HG02610 (cell line): ENCODE measurements around the gene SLC12A6.

ENCODE experiments used
- ATAC-seq: cut with Tn5 transposase; IDR thresholded peaks from one replicate; pipeline ENCODE4 v1.9.1; 2021; ENCODE audit warnings: mild to moderate bottlenecking, moderate library complexity; ENCODE audit not compliant: unreplicated experiment

Gene SLC12A6

DNA sequence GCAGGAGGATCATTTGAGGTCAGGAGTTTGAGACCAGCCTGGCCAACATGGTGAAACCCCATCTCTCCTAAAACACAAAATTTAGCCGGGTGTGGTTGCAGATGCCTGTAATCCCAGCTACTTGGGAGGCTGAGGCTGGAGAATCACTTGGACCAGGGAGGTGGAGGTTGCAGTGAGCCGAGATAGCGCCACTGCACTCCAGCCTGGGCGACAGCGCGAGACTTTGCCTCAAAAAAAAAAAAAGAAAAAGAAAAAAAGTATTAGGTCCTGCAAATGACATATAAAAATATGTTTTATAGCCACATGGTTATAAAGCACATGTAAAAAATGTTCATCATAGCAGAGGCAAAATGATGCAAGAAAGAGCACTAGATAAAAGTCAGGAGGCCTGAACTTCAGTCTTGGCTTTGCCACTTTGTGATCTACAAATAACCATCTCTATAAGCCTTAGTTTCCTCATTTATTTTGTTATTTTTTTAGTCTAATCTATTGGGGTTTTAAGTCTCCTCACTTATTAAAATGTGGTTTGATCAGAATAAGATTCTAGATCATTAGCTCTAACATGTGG, 4.9 kb downstream of the SLC12A6 start:
- no peak for ATAC-seq

DNA sequence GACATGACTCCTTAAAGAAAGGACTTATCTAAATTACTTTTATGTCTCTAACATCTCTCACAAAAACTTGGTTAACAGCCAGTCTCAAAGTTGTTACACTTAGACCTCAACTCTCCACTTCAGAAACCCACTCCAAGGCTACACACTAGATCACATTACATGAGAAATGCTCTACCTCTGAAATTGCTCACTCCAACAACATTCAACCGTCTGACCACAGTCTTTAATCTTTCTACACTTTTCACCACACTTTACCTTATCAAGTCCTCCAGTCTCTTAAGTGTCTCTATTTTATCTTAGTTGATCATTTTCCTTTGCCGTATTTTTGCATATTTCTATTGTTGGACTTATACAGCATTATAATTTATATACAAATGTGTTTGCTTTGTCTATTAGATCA, 5.8 kb downstream of the SLC12A6 start:
- ATAC-seq: no peak

DNA sequence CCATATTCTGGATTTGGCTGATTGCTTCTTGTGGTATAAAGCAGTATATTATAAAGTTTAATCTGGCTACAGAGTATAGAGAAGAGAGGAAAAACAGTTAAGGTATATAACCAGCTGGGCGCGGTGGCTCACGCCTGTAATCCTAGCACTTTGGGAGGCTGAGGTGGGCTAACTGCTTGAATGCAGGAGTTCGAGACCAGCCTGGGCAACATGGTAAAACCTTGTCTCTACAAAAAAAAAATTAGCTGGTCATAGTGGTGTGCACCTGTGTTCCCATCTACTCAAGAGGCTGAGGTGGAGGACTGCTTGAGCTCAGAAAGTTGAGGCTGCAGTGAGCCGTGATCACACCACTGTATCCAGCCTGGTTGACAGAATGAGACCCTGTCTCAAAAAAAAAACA, 7.3 kb downstream of the SLC12A6 start:
- no peak for ATAC-seq

DNA sequence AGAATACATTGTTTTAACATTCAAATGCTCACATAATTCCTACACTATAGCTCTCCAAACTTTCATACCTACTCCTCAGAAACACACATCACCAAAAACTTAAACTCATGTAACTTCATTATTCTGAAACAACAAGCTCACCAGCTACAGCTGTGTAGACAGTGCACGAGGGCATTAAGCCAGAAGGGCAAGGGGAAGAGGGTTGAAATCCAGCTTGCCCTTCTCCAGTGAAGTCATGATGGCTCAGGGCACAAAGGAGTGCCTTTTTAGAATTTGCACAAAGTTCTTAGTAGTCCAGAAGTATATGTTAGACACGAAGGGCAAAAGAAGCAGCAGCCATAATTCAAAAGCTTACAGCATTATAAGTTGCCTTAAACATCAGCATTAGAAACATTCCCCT, 8.6 kb downstream of the SLC12A6 start:
- ATAC-seq: no peak

DNA sequence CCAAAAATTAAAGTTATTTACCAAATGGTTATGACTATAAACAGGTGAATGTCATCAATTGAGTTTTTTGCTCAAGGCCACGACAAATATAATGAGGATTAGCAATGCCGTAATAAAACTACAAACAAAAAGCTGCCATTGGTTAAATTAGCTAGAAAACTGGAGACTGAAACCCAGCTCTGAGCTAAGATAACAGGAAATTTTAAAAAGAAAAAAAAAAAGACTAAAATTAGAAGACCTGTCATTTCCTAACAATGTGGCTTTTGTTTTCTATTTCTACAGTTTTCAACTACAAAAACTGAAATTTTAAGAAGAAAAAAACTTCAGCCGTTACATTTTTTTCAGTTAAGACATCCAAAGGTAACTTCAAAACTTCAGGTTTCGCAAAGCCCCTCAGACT, 9.7 kb downstream of the SLC12A6 start:
- ATAC-seq: no peak

DNA sequence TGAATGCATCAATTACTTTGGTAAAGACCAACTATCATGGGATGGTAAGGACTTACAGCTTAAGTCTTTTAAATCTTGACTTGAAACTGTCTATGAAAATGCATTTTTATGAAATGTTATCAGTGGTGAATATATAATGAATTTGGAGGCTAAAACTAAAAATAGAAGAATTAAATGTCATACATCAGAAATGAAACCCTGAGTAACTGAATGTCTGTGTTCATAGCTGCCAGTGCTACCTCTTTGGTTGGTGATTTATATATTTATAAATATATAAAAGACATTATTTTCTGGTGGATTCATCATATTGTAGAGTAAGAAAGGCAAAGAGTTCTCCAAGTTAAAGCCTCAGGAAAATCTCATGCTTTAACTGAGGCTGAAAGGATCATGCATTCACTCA, 12.2 kb downstream of the SLC12A6 start:
- ATAC-seq: no peak

DNA sequence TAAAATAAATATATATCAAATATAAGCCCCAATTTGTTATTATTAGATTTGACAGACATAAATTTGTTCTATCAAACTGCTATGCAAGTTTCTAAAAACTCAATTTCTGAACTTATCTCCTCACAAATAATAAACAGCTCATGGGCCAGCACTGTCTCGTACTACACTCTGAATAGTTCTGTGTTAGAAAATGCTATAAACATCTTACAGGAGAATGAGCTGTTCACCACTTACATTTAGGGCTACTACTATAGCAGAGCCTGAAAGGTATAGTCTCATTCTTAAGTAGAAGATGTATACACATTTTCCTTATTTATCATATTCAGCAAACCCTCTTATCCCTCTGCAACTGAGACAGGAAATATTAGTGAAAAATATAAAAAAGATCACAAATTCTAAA, 12.6 kb downstream of the SLC12A6 start:
- ATAC-seq: no peak

DNA sequence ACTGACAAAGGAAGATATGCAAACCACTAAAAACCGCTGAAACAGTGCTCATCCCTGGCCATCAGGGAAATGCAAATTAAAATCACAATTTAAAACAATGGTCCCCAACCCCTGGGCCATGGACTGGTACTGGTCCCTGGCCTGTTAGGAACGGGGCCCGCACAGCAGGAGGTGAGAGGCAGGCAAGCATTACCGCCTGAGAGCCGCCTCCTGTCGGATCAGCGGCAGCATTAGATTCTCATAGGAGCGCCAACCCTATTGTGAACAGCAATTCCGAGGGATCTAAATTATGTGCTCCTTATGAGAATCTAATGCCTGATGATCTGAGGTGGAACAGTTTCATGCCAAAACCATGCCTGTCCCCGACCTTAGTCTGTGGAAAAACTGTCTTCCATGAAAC, 14.4 kb downstream of the SLC12A6 start:
- no peak for ATAC-seq

DNA sequence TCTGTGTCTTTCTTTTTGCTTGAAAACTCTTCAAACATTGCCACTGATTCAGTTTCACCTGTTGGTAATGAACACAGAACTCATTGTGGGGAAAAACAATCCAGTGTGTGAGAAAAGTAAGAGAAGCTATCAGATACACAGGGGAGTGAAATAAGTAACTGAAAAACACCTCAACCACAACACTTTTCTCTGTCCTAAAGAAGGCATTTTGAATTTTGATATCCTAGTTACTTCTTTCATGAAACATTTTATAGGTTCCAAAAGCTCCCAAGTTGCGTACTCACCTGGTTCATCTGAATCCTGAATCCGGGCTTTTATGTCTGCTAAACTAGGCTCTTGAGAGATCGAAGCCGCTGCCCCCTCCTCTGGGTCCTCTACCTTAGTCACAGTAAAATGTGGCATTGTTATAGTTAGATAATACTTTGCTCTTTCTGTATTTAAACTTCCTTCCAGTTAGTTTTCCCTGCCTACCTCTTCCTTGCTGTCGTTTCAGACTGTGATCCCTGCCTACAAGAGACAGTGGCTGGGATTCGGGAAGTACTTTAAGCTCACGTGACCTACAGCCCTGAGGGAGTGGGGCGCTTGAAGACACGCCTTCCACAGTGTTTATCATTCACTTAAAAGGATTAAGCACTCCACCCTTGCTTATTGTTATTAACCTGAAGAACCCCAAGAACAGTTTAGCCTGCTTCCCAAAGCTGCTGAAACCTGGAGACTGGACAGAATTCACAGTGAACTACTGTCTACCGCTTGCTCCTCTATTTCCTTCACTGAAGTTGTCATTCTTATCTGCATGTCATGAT, 19.1 kb downstream of the SLC12A6 start:
- peak; percentile 58 for ATAC-seq

DNA sequence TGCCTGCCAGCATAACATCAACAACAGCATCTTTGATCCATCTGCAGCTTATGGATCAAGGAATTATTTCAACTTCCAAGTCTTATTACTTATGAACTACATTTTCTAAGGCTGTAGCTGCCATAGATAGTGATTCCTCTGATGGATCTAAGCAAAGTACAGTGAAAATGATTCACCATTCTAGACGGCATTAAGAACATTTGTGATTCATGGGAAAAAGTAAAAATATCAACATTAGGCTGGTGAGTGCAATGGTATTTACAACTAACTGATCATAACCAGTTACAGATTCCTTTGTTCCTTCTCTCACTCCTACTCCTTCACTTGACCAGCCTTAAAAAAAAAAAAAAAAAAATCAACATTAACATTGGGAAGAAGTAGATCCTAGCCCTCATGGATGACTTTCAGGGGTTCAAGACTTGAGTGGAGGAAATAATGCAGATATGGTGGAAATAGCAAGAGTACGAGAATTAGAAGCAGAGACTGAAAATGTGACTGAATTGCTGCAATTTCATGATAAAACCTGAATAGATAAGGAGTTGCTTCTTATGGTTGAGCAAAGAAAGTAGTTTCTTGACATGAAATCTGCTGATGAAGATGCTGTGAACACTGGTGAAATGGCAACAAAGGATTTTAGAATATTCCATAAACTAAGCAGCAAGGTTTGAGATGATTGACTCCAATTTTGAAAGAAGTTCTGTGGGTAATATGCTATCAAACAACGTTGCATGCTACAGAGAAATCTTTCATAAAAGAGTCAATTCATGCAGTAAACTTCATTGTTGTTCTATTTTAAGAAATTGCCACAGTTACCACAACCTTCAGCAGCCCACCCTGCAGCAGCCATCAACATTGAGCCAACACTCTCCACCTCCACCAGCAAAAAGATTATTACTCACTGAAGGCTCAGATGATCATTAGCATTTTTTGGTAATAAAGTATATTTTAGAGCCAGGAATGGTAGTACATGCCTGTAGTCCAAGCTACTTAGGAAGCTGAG, 22.8 kb downstream of the SLC12A6 start:
- no peak for ATAC-seq

DNA sequence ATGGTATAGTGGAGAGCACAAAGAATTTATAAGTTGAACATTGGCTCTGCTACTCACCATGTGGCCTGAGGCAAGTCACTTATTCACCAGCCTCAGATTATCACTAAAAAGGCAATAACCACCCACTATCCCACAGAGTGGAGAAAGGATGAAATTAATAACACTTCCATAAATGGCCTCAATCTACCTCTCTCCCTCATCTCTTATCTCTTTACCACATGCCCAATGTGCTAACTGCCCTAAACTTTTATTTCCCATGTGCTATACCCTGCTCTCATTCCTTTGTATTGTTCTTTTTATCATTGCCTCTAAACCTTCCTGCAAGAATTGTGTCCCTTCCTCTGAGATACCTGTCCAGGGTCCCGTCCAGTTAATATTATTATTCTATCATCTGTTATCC, 26.0 kb downstream of the SLC12A6 start:
- ATAC-seq: no peak

DNA sequence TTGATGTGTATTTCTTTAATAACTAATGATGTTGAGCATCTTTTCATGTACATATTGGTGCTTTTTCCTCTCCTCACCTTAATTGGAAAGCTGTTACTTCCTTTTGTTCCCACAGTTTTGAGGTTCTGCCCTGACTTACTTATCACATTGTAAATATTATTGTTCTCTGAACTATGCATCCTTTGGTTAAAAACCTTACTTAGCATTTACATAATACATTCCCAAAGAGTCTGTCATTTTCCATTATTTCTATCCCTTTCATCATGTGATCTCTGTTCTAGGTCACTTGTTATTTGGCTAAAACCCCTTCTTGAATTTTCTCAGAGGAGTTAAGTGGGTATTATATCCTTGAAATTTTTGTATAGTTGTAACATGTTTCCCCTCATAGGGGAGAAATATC, 33.0 kb downstream of the SLC12A6 start:
- ATAC-seq: no peak

DNA sequence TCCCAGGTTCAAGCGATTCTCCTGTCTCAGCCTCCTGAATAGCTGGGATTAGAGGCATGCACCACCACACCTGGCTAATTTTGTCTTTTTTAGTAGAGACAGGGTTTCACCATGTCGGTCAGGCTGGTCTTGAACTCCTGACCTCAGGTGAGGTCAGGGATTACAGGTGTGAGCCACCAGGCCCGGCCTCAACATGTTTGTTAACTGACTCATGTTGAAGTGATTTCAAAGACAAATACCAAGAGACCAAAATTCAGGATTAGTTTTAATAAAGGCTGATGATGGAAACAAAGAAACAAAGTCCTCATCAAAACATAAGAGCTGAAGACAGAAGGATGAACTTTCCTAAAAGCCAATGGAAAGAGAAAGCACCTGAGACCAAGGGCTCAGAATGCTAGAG, 36.5 kb downstream of the SLC12A6 start:
- ATAC-seq: no peak

DNA sequence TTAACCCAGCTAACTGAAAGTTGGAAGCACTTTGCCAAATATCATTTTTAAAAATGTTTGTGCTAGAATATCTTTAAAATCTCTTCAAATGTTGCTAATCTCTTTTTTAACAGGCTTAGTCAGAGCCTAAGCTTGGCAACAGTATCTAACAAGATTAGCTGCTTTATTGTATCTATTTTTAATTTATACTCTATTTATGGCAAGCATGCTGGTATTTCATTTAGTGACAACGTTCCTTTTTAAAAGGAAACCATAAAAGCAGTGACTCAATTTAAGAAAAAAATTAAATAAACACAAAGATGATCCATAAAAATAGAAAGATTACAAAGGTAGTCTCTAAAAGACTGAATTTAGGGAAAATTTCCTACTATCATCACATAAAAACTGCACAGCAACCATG, 40.5 kb downstream of the SLC12A6 start:
- no peak for ATAC-seq

DNA sequence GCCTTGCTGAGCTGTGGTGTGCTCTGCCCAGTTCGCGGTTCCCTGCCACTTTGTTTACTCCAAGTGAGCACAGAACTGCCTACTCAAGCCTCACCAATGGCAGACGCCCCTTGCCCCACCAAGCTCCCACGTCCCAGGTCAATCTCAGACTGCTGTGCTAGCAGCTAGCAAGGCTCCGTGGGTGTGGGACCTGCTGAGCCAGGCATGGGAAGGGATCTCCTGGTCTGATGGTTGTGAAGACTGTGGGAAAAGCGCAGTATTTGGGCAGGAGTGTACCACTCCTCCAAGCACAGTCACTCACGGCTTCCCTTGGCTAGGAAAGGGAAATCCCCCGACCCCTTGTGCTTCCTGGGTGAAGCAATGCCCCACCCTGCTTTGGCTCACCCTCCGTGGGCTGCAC, 45.0 kb downstream of the SLC12A6 start:
- ATAC-seq: no peak

DNA sequence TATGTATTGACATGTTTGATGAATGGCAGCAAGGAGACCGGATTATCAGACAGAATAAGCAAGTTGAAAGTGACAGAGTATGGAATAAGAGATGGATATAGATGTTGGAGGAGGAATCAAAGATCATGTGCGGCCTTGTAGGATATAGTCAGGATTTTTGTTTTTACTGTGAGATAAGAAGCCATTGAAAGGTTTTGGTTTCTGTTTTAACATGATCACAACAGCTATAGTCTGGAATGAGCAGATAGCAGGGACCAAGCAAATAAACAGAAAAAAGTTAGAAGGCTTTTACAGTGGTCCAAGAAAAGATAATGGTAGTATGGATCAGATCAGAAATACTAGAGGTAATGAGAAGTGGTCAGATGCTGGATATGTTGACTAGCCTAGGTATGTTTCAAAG, 52.6 kb downstream of the SLC12A6 start:
- no peak for ATAC-seq

DNA sequence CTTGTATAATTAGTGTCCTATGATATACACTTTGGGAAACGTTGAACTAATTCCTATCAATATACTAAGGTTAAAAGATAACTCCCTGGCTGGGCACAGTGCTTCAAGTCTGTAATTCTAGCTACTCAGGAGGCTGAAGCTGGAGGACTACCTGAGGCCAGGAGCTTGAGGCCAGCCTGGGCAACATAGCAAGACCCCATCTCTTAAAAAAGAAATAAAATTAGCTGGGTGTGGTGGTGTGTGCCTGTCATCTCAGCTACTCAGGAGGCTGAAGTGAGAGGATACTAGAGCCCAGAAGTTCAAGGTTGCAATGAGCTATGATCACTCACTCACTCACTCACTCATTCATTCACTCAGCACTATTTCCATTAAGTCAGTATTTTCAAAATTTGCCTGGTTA, 55.2 kb downstream of the SLC12A6 start:
- no peak for ATAC-seq

DNA sequence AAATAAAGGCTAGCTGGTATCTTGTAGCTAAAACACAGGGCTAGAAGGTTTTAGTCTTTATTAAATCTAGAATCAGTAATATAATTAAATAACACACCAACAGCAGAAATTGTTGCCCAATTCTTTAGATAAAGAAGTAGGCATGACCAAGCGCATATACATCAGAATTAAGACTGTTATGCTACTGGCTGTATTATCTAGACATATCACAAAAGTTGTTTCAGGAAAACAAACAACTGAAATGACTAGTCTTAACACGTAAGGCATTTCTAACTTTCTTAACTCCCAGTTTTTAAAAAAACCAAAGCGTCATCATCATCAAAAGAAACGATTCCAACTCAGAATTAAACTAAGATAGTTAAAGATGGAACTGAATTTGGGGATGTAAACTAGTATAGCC, 57.4 kb downstream of the SLC12A6 start:
- no peak for ATAC-seq

DNA sequence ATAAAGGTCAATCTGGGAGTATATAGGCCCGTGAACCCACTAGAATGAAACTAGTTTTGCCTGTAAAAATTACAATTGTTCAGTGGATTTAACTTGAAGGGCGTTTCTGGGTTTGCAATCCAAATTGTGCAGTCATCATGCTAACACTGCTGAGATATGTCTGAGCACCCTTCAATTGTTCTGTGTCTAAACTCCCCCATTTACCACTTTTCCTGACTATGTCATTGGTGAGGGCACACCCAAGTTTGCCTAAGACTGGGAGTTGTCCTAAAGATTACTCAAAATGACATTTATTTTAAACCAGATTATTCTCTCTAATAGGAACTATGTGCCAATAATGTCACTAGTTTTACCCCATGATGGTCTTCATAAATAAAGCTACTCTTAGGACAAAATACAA, 58.2 kb downstream of the SLC12A6 start:
- no peak for ATAC-seq

DNA sequence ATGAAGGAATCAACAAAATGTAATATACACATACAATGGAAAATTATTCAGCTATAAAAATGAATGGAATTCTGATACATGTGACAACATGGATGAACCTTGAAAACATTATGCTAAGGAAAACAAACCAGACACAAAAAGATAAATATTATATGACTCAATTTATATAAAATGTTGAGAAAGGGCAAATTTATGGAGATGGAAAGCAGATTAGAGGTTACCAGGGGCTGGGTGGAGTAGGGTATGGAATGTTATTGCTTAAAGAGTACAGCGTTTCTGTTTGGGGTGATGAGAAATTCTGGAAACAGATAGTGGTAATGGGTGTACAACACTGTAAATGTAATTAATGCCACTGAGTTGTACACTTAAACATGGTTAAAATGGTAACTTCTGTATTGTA, 61.9 kb downstream of the SLC12A6 start:
- no peak for ATAC-seq

DNA sequence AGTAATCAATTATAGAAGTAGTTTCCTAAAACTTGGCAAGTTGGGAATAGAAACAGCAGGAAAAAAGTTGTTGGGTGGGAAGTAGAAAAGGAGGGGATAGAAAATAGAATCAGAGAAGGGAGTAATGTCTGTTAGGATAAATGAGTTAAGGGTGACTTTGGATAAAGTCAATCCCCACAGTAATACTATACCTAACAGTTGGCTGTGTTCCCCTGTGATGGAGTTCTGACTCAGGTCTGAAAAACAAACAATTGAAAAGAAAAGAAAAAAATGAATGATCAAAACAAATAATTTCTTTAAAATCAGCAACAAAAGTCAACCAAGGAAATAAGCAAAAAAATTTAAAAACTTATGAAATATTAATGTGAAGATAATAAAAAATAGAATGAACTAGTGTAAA, 62.4 kb downstream of the SLC12A6 start:
- ATAC-seq: no peak

DNA sequence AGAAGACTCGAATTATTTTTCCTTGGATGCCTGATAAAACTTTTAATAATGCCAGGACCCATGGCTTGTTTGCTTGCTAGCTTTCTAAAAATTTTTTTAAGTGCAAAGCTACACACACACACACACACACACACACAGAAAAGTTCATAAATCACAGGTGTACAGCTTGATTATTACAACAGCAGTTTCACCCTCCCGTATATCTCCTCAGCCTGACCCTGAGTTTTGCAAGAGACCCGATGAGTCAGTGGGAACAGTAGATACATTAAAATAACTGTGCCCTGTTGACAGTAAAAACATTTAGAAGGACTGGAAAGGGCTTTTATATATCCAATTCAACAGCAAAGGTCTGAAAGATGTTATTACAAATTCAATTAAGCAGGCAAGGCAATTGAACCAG, 66.1 kb downstream of the SLC12A6 start:
- ATAC-seq: no peak
